WTC11 (cell line): Measurements from ENCODE around the gene IRF8.

Source experiments
- ATF3 ChIP-seq: sonication (generic); formaldehyde crosslinking; conservative IDR thresholded peaks from 2 replicates; pipeline ENCODE4 v1.8.1; 2022; ENCODE audit warnings: mild to moderate bottlenecking, missing genetic modification reagents
- CTCF ChIP-seq: fragments of 200-600 bp; IDR thresholded peaks from 2 replicates; pipeline ENCODE4 v1.8.0; 2022; ENCODE audit warnings: antibody characterized with exemption
- ESRRA ChIP-seq: sonication (generic); formaldehyde crosslinking; IDR thresholded peaks from 2 replicates; pipeline ENCODE4 v1.8.1; 2022; ENCODE audit warnings: mild to moderate bottlenecking, missing genetic modification reagents, borderline replicate concordance
- FOXJ3 ChIP-seq: sonication (generic); formaldehyde crosslinking; IDR thresholded peaks from 2 replicates; pipeline ENCODE4 v1.9.0; 2021; ENCODE audit warnings: missing genetic modification reagents, mild to moderate bottlenecking, borderline replicate concordance
- GTF2I ChIP-seq: fragments of 250-450 bp; sonication (Bioruptor Pico); conservative IDR thresholded peaks from 2 replicates; pipeline ENCODE4 v1.4.0; 2021; ENCODE audit warnings: mild to moderate bottlenecking
- KAT7 ChIP-seq: sonication (generic); formaldehyde crosslinking; IDR thresholded peaks from 2 replicates; pipeline ENCODE4 v1.8.1; 2023; ENCODE audit warnings: missing genetic modification reagents, mild to moderate bottlenecking, borderline replicate concordance
- MAX ChIP-seq: sonication (generic); formaldehyde crosslinking; IDR thresholded peaks from 2 replicates; pipeline ENCODE4 v1.8.0; 2022; ENCODE audit warnings: mild to moderate bottlenecking, missing genetic modification reagents
- NR2C2 ChIP-seq: sonication (generic); formaldehyde crosslinking; IDR thresholded peaks from 2 replicates; pipeline ENCODE4 v1.8.0; 2022; ENCODE audit warnings: mild to moderate bottlenecking, missing genetic modification reagents
- SMAD3 ChIP-seq: sonication (generic); formaldehyde crosslinking; IDR thresholded peaks from 2 replicates; pipeline ENCODE4 v1.8.0; 2022; ENCODE audit warnings: missing genetic modification reagents, mild to moderate bottlenecking, borderline replicate concordance
- SMAD4 ChIP-seq: sonication (generic); formaldehyde crosslinking; IDR thresholded peaks from 2 replicates; pipeline ENCODE4 v1.8.0; 2022; ENCODE audit warnings: mild to moderate bottlenecking, missing genetic modification reagents
- TEAD1 ChIP-seq: sonication (generic); formaldehyde crosslinking; IDR thresholded peaks from 2 replicates; pipeline ENCODE4 v1.8.0; 2022; ENCODE audit warnings: mild to moderate bottlenecking, missing genetic modification reagents
- USF2 ChIP-seq: sonication (generic); formaldehyde crosslinking; IDR thresholded peaks from 2 replicates; pipeline ENCODE4 v1.8.1; 2023; ENCODE audit warnings: mild to moderate bottlenecking, missing genetic modification reagents, moderate library complexity
- ZBTB21 ChIP-seq: sonication (generic); formaldehyde crosslinking; IDR thresholded peaks from 2 replicates; pipeline ENCODE4 v1.8.1; 2023; ENCODE audit warnings: mild to moderate bottlenecking, missing genetic modification reagents, borderline replicate concordance
- ZNF138 ChIP-seq: sonication (generic); formaldehyde crosslinking; conservative IDR thresholded peaks from 2 replicates; pipeline ENCODE4 v1.8.1; 2022; ENCODE audit warnings: mild to moderate bottlenecking, moderate library complexity, missing genetic modification reagents

- TF ChIP-seq FOXJ3 (no peak), TEAD1 (no peak), ESRRA (CRISPR knock-in tag) (no peak), CTCF (no peak), MAX (CRISPR knock-in tag) (no peak), SMAD3 (CRISPR knock-in tag) (no peak), ATF3 (CRISPR knock-in tag) (no peak), USF2 (CRISPR knock-in tag) (no peak), SMAD4 (CRISPR knock-in tag) (no peak), ZBTB21 (CRISPR knock-in tag) (no peak), GTF2I (no peak), ZNF138 (CRISPR knock-in tag) (no peak), KAT7 (CRISPR knock-in tag) (no peak), NR2C2 (CRISPR knock-in tag) (no peak)
Observed at GRCh38 chr16:85969591-85969990, 70.6 kb downstream of the IRF8 start.
